Measurements from ENCODE around the gene C11orf58.

Gene C11orf58

DNA sequence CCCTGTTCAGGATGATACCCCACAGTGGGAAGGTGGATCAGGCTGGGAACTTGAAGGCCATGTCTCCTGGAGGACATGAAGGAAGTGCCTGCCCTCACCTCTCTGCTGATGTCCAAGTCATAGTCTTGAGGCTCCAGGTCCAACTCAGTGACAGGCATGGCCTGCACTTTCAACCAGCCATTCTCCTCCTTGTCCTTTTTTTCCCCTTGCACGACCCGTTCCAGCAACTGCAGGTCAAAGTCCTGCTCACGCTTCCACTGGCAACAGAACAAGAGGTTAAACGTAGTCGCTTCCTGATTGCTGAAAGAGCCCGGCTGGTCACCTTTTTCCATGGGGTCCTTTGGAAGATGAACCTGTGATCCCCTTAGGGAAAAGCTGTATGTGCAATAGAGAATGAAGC, 47.7 kb downstream of the C11orf58 start:
- no peak for DNase-seq

- DNase-seq, result no peak
Measured at GRCh38 chr11:16787035-16787742, 48.7 kb downstream of the C11orf58 start.

DNA sequence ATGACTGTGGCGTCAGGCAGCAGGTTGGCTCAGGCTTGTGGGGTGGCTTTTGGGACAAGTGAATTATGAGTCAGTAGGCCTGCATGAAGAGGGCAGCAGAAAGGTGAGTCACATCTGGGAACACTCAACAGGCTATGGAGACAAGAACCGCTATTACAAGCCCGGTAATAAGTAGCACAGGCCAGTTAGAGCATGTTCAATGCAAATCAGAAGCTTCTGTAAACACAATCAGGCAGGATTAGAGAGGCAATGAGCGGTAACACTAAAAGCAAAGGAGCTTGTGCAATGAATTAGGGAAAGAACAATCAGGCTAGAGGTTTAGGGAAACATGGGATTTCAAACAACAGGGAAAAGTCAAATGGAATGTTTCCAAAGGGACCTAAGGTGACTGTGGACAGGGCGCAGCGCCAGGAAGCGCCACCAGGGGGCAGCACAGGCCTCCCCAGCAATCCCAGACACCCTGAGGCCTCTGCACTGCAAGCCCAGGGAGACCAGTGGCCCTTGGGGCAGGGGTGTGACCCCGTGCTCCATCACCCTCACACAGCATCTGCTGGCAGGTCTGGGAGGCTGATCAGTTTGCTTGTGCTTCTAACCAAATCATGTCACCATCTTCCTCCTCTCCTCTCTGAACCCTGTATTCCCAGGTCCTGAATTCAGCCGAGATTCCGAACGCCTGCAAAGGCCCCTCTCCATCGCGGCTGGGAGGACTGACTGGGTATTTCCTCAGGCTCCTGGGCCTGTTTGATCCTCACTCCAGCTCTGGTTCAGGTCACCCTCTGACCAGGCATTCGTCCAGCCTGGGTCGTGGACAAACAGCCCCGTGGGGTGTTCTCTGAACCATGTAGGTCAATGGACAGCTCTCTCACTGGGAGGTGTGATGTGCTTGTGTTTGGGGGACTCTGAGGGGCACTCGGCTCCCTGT, 50.0 kb downstream of the C11orf58 start:
- peak in 3 of 5 donors; percentile 25 to 39 (median 28) for DNase-seq

DNA sequence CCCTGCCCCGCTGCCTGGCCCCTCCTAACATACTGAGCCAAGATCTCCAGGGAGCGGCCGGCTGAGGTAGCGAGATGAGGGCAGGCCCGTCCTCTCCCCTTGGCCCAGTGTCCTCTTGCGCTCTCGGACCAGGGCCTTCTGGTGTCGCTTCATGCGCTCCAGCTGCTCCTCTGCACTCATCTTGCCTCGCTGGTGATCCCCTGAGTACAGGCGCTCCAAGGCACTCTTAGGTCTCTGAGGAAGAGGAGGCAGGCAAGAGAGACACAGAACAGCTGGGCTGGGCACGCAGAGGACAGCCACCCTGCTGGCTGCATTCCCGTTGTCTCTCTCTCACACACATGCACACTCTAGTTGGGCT, 50.6 kb downstream of the C11orf58 start:
- no peak for DNase-seq

DNA sequence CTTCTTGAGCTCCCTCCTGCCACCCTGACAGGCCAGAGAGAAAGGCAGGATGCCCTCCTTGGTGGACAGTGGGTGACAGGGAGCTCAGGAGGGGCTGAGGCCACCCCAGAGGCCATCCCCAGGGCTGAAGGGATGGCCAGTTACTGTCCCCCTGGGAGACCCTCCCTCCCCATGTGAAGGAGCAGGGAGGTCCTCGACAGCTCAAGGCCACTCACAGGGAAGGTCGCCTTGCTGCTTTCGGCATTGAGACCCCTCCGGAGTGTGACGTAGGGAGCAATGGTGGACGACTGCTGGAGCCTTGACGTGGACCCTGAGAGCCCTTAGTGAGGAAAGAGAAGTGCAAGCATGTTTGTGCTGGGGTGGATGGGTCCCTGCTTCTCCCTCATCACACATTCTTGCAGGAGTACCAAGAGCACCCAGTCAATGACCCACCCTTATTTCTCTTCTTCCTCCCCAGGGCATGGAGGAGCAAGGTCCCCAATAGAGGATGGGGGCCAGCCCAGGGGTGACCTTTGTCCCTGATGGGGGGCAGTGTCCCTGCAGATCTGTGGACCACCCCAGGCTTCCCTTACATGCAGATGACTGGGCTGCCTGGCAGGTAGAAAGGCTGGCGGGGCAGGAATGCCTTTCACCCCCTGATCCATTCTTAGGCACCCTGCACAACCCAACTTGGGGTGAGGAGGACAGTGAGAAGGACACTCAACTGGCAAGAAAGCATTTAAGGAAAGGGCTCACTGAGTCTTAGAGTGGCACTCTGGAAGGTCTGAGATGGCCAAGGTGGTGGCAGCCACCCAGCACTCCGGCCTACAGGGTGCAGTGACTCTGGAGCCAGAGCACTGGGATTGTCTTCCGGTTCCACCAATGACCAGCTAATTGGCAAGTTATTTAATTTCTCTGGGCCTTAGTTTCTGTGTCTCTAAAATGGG, 51.4 kb downstream of the C11orf58 start:
- DNase-seq, result no peak

GRCh38 chr11:16790486-16791190, 52.2 kb downstream of the C11orf58 start:
- DNase-seq, result no peak

- DNase-seq, result no peak
Measured at GRCh38 chr11:16791191-16791961, 52.9 kb downstream of the C11orf58 start.

- DNase-seq, result no peak
Measured at GRCh38 chr11:16792426-16792825, 54.0 kb downstream of the C11orf58 start.

DNA sequence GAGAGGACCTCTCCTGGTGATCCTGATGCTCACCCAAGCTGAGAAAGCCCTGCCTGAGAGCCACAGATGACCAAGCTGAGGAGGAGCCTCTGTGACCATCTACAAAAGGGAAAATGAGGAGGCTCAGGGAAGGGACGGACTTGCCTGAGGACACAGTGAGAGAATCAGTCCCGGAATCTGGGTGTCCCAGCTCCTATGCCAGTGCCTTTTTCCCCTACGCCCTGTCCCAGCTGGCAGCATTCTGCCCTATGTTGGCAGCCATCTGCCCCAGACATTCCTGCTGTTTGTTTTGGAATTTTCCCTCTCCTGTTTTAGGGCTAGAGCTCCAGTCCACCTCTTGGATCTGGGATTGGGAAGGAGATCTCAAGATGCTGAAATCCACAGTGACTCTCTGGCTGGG, 54.6 kb downstream of the C11orf58 start:
- no peak for DNase-seq

DNA sequence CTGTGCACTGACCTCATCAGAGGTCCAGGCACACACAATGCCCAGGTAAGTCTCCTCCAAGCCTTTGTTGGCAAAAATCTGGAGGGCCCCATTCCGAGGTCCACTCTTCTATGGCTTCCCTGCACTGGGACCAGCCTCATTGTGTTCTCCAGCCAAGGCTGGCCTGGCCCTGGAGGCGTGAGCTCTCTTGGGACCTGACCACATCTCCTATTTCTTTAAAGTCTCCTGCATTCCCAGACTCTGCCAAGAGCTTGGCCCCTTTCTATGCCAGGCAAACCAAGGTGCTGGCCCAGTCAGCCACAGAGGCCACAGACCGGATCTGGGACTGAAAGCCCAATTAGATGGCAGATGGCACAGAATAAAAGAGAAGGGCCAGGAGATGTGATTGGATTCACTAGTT, 55.1 kb downstream of the C11orf58 start:
- no peak for DNase-seq

GRCh38 chr11:16794047-16794818, 55.8 kb downstream of the C11orf58 start:
- DNase-seq, result no peak

DNA sequence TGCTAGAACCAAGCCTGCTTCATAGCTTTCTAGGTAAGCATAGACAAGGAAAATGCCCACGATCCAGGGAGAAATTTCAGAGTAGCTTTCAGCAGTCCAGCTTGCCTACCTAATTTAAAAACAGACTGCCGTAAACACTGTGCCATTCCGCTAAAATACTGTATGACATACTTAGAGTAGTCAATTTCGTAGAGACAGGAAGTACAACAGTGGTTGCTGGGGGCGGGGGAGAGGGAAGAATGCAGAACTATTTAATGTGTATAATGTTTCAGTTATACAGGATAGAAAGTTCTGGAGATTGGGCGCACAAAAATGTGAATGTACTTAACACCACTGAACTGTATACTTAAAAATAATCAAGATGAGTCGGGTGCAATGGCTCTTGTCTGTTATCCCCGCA, 56.7 kb downstream of the C11orf58 start:
- DNase-seq, result no peak

DNA sequence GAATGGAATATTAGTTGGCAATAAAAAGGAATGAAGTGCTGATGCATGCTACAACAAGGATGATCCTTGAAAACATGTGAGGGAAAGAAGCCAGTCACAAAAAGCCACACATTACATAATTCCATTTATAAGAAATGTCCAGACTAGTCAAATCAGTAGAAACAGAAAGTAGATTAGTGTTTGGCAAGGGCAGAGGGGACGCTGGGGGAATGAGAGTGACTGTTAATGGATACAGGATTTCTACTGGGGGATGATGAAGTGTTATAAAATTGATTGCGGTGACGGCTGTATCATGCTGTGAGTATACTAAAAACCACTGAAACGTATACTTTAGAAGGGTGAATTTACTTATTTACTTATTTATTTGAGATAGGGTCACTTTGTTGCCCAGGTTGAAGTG, 57.9 kb downstream of the C11orf58 start:
- no peak for DNase-seq

GRCh38 chr11:16797776-16798175, 59.3 kb downstream of the C11orf58 start:
- DNase-seq, result no peak

GRCh38 chr11:16799221-16799620, 60.8 kb downstream of the C11orf58 start:
- no peak for DNase-seq

- no peak for DNase-seq
Measured at GRCh38 chr11:16799890-16800289, 61.4 kb downstream of the C11orf58 start.

- DNase-seq, result no peak
Measured at GRCh38 chr11:16800382-16800781, 61.9 kb downstream of the C11orf58 start.

DNA sequence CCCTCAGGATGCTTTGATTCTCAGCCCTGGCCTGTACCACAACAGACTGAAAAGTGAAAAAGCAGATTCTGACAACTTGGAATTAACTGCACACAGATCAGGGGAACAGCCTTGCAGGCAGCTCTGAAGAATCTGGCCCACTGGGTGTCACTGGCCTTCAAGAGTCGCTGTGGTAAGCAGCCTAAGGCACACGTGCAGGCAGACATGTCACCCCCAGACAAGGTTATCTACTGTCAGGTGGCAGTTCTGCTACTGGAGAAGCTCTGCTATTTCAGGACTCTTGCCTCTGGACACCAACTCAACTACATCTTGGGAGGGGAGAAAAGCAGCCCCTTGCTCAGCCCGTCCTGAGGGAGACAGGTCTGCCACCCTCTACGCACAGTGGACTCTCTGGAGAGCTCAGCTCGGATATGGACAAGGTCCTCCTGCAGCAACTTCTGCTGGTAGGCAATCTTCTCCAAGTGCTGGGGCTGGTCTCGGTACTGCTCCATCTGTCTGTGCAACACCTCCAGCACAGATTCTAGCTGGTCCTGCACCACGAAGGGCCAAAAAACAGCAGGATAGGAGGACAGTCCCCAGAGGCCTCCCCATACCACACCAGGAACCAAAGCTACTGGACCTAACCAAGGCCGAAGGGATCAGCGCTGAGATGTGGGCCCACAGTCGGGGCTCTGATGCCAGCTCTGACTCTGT, 63.0 kb downstream of the C11orf58 start:
- no peak for DNase-seq

DNA sequence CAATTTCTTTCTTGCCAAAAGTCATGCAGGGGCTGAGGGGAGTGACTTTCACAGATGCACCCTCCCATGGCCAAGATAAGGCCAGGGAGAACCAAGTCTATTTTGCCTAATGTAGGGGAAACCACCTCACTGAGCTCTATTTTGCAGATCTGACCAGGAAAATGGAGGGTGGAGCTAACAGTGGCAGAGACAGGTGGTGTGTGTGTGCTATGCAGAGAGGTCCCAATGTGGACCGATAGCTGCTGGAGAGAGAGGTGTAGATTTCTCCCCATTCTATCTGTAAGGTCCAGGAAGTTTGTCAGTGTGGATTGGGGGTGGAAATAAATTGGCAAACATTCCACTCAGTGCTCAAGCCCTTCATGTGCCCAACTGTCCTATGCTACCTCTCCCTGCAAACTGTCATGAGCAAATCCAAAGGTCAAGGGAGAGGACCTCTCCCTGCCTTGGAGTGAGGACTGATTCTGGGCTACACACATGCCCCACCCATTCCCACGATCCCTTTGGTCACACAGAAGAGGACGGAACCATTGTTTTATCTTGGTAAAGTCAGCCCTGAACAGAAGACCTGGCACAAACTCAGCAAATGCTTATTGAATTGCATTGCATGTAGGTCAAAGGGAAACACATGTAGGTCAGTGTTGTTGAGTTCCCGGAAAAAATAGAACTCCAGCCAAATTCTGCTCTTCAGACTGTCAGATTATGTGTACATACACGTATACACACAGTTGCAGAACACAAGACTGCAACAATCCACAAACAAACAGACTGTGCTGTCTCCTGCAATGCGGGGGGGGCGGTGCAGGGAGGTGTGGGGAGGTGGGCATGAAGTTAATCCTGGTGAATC, 65.9 kb downstream of the C11orf58 start:
- DNase-seq, result no peak

Measured in T-helper 1 cell (primary cell).